ENCODE results near the gene CDC23.
"Not testable (repeated sequence)": the region's sequence is repeated elsewhere in the genome, so short reads cannot be mapped to it uniquely, and the experiment has no call there.

CDC23 gene

GRCh38 chr5:138213161-138214029 is at the start of gene CDC23:
TSS of gene CDC23 (minus strand) at chr5:138213323. CDS start at chr5:138213312, 11 bp downstream.
- peaks cover 26% of the 10 kb centered on the region for H3K4me1 Mint-ChIP-seq
- ATAC-seq (peak; percentile 97), DNase-seq (peak; percentile 86)
- no peaks in the 10 kb centered on the region for H3K27me3 Mint-ChIP-seq
- peak within 1 kb of the TSS; percentile 93 for H3K27ac Mint-ChIP-seq
- H3K36me3 Mint-ChIP-seq (ENCODE audit: low read depth): peaks cover 3% of the 10 kb centered on the region
- peak within 1 kb of the TSS; percentile 97 for H3K4me3 Mint-ChIP-seq
- H3K9me3 Mint-ChIP-seq: no peaks in the 10 kb centered on the region

- Mint-ChIP-seq H3K36me3 (ENCODE audit: low read depth) (no peaks in the 10 kb centered on the region), H3K4me3 (no peak overlapping the region), H3K27ac (no peak overlapping the region), H3K27me3 (no peaks in the 10 kb centered on the region), H3K9me3 (no peaks in the 10 kb centered on the region), H3K4me1 (peaks cover 3% of the 10 kb centered on the region)
- ATAC-seq (no peak), DNase-seq (no peak)
Measured at GRCh38 chr5:138258704-138259292, 45.7 kb upstream of the CDC23 start.

- no peak overlapping the region for H3K27ac Mint-ChIP-seq
- no peaks in the 10 kb centered on the region for H3K4me1 Mint-ChIP-seq
- H3K27me3 Mint-ChIP-seq: no peaks in the 10 kb centered on the region
- ATAC-seq (no peak), DNase-seq (no peak)
- no peak overlapping the region for H3K4me3 Mint-ChIP-seq
- H3K36me3 Mint-ChIP-seq (ENCODE audit: low read depth): no peaks in the 10 kb centered on the region
- H3K9me3 Mint-ChIP-seq: no peaks in the 10 kb centered on the region
Measured at GRCh38 chr5:138257583-138257982, 44.5 kb upstream of the CDC23 start.

GRCh38 chr5:138252944-138253343 is 39.8 kb upstream of the CDC23 start:
- H3K36me3 Mint-ChIP-seq (ENCODE audit: low read depth): no peaks in the 10 kb centered on the region
- ATAC-seq (no peak), DNase-seq (no peak)
- H3K4me3 Mint-ChIP-seq: no peak overlapping the region
- H3K4me1 Mint-ChIP-seq: no peaks in the 10 kb centered on the region
- peaks cover 2% of the 10 kb centered on the region for H3K27me3 Mint-ChIP-seq
- no peak overlapping the region for H3K27ac Mint-ChIP-seq
- H3K9me3 Mint-ChIP-seq: no peaks in the 10 kb centered on the region

- not testable (repeated sequence) for H3K4me1 Mint-ChIP-seq
Measured at GRCh38 chr5:138247800-138248199, 34.7 kb upstream of the CDC23 start.

GRCh38 chr5:138246822-138247221 is 33.7 kb upstream of the CDC23 start:
- no peaks in the 10 kb centered on the region for H3K36me3 Mint-ChIP-seq (ENCODE audit: low read depth)
- no peaks in the 10 kb centered on the region for H3K4me1 Mint-ChIP-seq
- H3K4me3 Mint-ChIP-seq: no peak overlapping the region
- H3K9me3 Mint-ChIP-seq: no peaks in the 10 kb centered on the region
- peaks cover 23% of the 10 kb centered on the region for H3K27me3 Mint-ChIP-seq
- no peak for DNase-seq
- H3K27ac Mint-ChIP-seq: no peak overlapping the region
- no peak for ATAC-seq

More at GRCh38 chr5:138247800-138248199, 34.7 kb upstream of the CDC23 start:
- H3K36me3 Mint-ChIP-seq (ENCODE audit: low read depth); H3K4me3 Mint-ChIP-seq; ATAC-seq; H3K27ac Mint-ChIP-seq; DNase-seq; H3K9me3 Mint-ChIP-seq: not testable (repeated sequence)
- peaks cover 17% of the 10 kb centered on the region for H3K27me3 Mint-ChIP-seq

- no peaks in the 10 kb centered on the region for H3K36me3 Mint-ChIP-seq (ENCODE audit: low read depth)
- ATAC-seq (no peak), DNase-seq (no peak)
- H3K9me3 Mint-ChIP-seq: no peaks in the 10 kb centered on the region
- H3K27me3 Mint-ChIP-seq: peaks cover 26% of the 10 kb centered on the region
- no peak overlapping the region for H3K4me3 Mint-ChIP-seq
- peaks cover 3% of the 10 kb centered on the region for H3K4me1 Mint-ChIP-seq
- no peak overlapping the region for H3K27ac Mint-ChIP-seq
Measured at GRCh38 chr5:138246334-138246733, 33.2 kb upstream of the CDC23 start.

- no peaks in the 10 kb centered on the region for H3K36me3 Mint-ChIP-seq (ENCODE audit: low read depth)
- DNase-seq (no peak), ATAC-seq (no peak)
- H3K27ac Mint-ChIP-seq: no peak overlapping the region
- no peaks in the 10 kb centered on the region for H3K9me3 Mint-ChIP-seq
- H3K27me3 Mint-ChIP-seq: peaks cover 32% of the 10 kb centered on the region
- no peak overlapping the region for H3K4me3 Mint-ChIP-seq
- H3K4me1 Mint-ChIP-seq: peaks cover 9% of the 10 kb centered on the region
Measured at GRCh38 chr5:138245717-138246116, 32.6 kb upstream of the CDC23 start.

- peaks cover 12% of the 10 kb centered on the region for H3K4me1 Mint-ChIP-seq
- H3K4me3 Mint-ChIP-seq: no peak overlapping the region
- H3K9me3 Mint-ChIP-seq: no peaks in the 10 kb centered on the region
- no peaks in the 10 kb centered on the region for H3K36me3 Mint-ChIP-seq (ENCODE audit: low read depth)
- DNase-seq: no peak
- H3K27ac Mint-ChIP-seq: no peak overlapping the region
- H3K27me3 Mint-ChIP-seq: peaks cover 43% of the 10 kb centered on the region
- no peak for ATAC-seq
Measured at GRCh38 chr5:138243794-138244193, 30.7 kb upstream of the CDC23 start.

GRCh38 chr5:138241688-138242571 is 28.8 kb upstream of the CDC23 start:
- H3K4me1 Mint-ChIP-seq: peaks cover 12% of the 10 kb centered on the region
- no peaks in the 10 kb centered on the region for H3K9me3 Mint-ChIP-seq
- no peak overlapping the region for H3K27ac Mint-ChIP-seq
- peak; percentile 10 for DNase-seq
- H3K27me3 Mint-ChIP-seq: peaks cover 51% of the 10 kb centered on the region
- H3K4me3 Mint-ChIP-seq: no peak overlapping the region
- ATAC-seq: no peak
- H3K36me3 Mint-ChIP-seq (ENCODE audit: low read depth): no peaks in the 10 kb centered on the region

- ATAC-seq (peak; percentile 93), DNase-seq (peak; percentile 23)
- no peak overlapping the region for H3K27ac Mint-ChIP-seq
- no peak overlapping the region for H3K4me3 Mint-ChIP-seq
- H3K4me1 Mint-ChIP-seq: peaks cover 12% of the 10 kb centered on the region
- no peaks in the 10 kb centered on the region for H3K9me3 Mint-ChIP-seq
- peaks cover 57% of the 10 kb centered on the region for H3K27me3 Mint-ChIP-seq
- no peaks in the 10 kb centered on the region for H3K36me3 Mint-ChIP-seq (ENCODE audit: low read depth)
Measured at GRCh38 chr5:138240650-138241385, 27.7 kb upstream of the CDC23 start.

GRCh38 chr5:138238034-138238433 is 24.9 kb upstream of the CDC23 start:
- Mint-ChIP-seq H3K36me3 (ENCODE audit: low read depth) (no peaks in the 10 kb centered on the region), H3K27ac (no peak overlapping the region), H3K9me3 (no peaks in the 10 kb centered on the region), H3K27me3 (peaks cover 46% of the 10 kb centered on the region), H3K4me3 (no peak overlapping the region), H3K4me1 (peaks cover 12% of the 10 kb centered on the region)
- ATAC-seq: no peak
- DNase-seq: no peak

- H3K27ac Mint-ChIP-seq: no peak overlapping the region
- H3K4me3 Mint-ChIP-seq: no peak overlapping the region
- peaks cover 35% of the 10 kb centered on the region for H3K27me3 Mint-ChIP-seq
- no peak for ATAC-seq
- H3K9me3 Mint-ChIP-seq: no peaks in the 10 kb centered on the region
- no peak for DNase-seq
- H3K4me1 Mint-ChIP-seq: no peaks in the 10 kb centered on the region
- no peaks in the 10 kb centered on the region for H3K36me3 Mint-ChIP-seq (ENCODE audit: low read depth)
Measured at GRCh38 chr5:138234651-138235050, 21.5 kb upstream of the CDC23 start.

GRCh38 chr5:138233280-138233679 is 20.2 kb upstream of the CDC23 start:
- H3K27ac Mint-ChIP-seq: no peak overlapping the region
- H3K4me3 Mint-ChIP-seq: no peak overlapping the region
- H3K27me3 Mint-ChIP-seq: peaks cover 27% of the 10 kb centered on the region
- H3K9me3 Mint-ChIP-seq: no peaks in the 10 kb centered on the region
- H3K36me3 Mint-ChIP-seq (ENCODE audit: low read depth): no peaks in the 10 kb centered on the region
- DNase-seq (no peak), ATAC-seq (no peak)
- no peaks in the 10 kb centered on the region for H3K4me1 Mint-ChIP-seq
